Suppressor macrophage treated with lipopolysaccharide for 4 hours (primary cell): ENCODE results near the gene LAPTM5.
A peak's percentile ranks its signal among the peaks of the same experiment; 100 is the strongest.

Source experiments
- DNase-seq: peaks from one replicate; pipeline ENCODE4 v3.0.0-alpha.2; 2020

LAPTM5 gene

GRCh38 chr1:30786264-30786991, 28.9 kb upstream of the LAPTM5 start:
- no peak for DNase-seq

- DNase-seq = no peak
Measured at GRCh38 chr1:30785714-30786113, 28.1 kb upstream of the LAPTM5 start.

- DNase-seq = no peak
Measured at GRCh38 chr1:30785181-30785580, 27.6 kb upstream of the LAPTM5 start.

GRCh38 chr1:30783256-30783915, 25.8 kb upstream of the LAPTM5 start:
- peak; percentile 79 for DNase-seq

GRCh38 chr1:30782361-30783255, 25.0 kb upstream of the LAPTM5 start:
- DNase-seq = peak; percentile 82

GRCh38 chr1:30781906-30782305, 24.3 kb upstream of the LAPTM5 start:
- DNase-seq = no peak

- DNase-seq = peak; percentile 94
Measured at GRCh38 chr1:30780409-30780808, 22.8 kb upstream of the LAPTM5 start.

GRCh38 chr1:30779294-30780071, 21.9 kb upstream of the LAPTM5 start:
- DNase-seq = peak; percentile 88

GRCh38 chr1:30778979-30779293, 21.4 kb upstream of the LAPTM5 start:
- no peak for DNase-seq

- DNase-seq = peak; percentile 75
Measured at GRCh38 chr1:30778154-30778978, 20.8 kb upstream of the LAPTM5 start.

- DNase-seq = no peak
Measured at GRCh38 chr1:30777904-30778153, 20.3 kb upstream of the LAPTM5 start.

GRCh38 chr1:30777060-30777903, 19.7 kb upstream of the LAPTM5 start:
- DNase-seq = no peak

GRCh38 chr1:30776097-30777059, 18.8 kb upstream of the LAPTM5 start:
- no peak for DNase-seq

GRCh38 chr1:30775433-30775975, 17.9 kb upstream of the LAPTM5 start:
- DNase-seq = no peak

- no peak for DNase-seq
Measured at GRCh38 chr1:30774550-30775432, 17.2 kb upstream of the LAPTM5 start.

- no peak for DNase-seq
Measured at GRCh38 chr1:30773722-30774358, 16.3 kb upstream of the LAPTM5 start.

- DNase-seq = no peak
Measured at GRCh38 chr1:30771005-30771404, 13.4 kb upstream of the LAPTM5 start.

- no peak for DNase-seq
Measured at GRCh38 chr1:30770150-30770549, 12.6 kb upstream of the LAPTM5 start.
